Stimulated activated CD8-positive, alpha-beta memory T cell treated with anti-CD3 and anti-CD28 coated beads, Interleukin-4, amount 100 ng/mL, for 4 hours (primary cell): ENCODE results near the gene ZNF428.
"Not testable (repeated sequence)": the region's sequence is repeated elsewhere in the genome, so short reads cannot be mapped to it uniquely, and the experiment has no call there.

ENCODE experiments used
- DNase-seq, 2 donors: peaks; one replicate each; pipeline ENCODE4 v3.0.0-alpha.2; 2020; ENCODE audit warnings: low read depth in 2 of 2, low spot score in 1 of 2

The ZNF428 gene, protein sequence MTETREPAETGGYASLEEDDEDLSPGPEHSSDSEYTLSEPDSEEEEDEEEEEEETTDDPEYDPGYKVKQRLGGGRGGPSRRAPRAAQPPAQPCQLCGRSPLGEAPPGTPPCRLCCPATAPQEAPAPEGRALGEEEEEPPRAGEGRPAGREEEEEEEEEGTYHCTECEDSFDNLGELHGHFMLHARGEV

GRCh38 chr19:43619262-43620060, at the start of gene ZNF428:
ZNF428 (minus strand) TSS chr19:43619629; CDS start chr19:43614304, 5,325 bp downstream.
- DNase-seq = peak; percentile 60 to 77

GRCh38 chr19:43668406-43669109, 49.1 kb upstream of the ZNF428 start:
- DNase-seq = peak; percentile 82 to 85

DNA sequence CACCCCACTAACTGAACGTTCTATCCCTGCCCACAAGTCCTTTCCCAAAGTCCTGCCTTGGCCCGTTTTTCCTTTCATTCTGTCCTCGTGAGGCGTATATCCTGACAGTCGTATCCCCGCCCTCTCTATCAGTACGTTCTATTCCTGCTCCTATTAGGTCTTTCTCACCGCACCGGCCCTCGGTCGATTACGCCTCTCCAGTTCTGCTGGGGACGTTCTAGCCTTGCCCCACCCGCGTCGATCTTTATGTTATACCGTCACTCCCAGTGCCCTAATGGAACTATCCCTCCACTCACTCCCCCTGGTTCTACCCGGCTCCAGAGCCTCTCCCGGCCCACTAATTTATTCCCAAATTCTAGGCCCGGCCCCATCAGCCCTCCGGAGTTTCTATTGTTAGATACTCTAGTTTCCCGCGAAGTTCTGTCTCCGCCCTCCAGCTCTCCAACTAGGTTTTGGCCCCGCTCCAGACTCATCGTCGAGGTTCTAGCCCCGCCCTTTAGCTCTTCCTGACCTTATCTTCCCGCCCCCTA, 48.5 kb upstream of the ZNF428 start:
- DNase-seq = no peak

DNA sequence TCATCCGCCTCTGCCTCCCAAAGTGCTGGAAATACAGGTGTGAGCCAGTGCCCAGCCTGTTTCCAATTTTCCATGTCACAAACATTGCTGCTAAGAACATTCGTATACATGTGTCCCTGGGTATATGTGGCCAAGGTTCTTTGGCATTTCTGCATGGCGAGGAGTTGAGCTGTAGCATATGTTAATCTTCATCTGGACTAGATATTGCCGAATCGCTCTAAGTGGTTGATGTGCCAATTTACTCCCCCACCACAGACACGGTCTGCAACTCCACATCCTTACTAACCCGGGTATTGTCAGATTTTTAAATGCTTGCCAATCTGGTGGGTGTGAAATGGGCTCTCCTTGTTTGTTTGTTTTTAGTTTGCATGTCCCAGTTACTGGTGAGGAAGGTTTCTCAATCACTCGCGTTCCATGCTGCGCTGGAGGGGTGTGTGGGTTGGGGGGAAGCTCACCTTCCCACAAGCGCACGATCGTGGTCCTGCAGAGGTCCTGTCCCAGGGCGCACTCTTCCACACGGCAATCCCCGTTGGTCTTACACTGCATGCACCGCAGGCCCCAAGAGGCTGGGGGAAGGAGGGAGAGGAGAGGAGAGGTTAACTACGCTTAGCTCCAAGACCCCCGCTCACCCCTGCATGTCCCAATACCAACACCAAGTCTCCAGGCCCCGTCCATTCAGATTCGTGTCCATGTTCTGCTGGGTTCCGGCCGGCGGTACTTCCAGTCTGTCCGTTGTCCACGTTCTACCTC, 47.9 kb upstream of the ZNF428 start:
- DNase-seq = no peak

DNA sequence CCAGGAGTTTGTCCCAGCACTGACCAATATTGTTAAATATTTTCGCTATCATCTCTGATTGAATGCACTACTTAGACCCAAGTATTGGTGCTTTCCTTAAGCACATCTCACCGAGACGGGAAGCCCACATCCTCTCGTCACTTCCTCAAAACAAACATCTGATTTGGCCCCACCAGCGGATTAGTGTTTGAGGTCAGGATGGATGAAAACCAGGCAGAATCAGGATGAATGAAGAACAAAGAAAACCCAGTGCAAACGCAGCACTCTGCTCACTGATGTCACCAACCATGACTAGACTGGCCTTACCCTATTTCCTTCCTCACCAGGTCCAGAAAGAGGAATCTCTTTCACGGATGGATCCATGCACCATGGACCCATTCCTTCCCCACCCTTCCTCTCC, 44.6 kb upstream of the ZNF428 start:
- no peak for DNase-seq

DNA sequence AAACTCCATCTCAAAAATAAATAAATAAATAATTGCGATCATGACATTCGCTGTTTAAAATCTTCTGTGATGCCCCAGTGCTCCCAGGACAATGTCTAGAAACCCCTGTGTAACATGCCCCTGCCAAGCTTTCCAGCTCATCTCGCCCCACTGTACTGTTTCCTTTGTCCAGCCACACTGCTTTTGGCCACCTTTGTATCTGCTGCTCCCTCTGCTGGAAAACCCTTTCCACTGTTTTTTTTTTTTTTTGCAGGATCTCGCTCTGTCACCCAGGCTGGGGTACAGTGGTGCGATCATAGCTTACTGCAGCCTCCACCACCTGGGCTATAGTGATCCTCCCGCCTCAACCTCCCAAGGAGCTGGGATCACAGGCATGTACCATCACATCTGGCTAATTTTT, 43.1 kb upstream of the ZNF428 start:
- DNase-seq = no peak

- DNase-seq = no peak
Measured at GRCh38 chr19:43660971-43661360, 41.5 kb upstream of the ZNF428 start.

GRCh38 chr19:43660301-43660970, 41.0 kb upstream of the ZNF428 start:
- no peak for DNase-seq

DNA sequence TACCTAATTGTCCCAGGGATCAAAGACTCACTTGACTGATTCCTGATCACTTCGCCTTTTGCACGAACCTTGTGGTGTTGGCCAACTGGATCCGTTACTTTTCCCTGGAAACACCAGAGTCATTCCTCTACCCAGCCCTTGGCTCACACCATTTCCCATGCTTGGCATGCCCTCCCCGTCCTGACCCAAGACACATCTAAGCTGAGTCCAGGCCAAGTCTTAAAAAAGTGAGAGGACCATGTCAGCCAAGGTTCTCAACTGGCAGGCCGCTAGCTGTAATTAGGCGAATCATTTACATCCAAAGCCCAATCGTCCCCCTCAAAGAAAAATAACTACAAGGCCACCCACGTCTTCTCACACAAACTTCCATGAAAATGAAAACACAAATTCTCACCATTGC, 39.1 kb upstream of the ZNF428 start:
- no peak for DNase-seq

DNA sequence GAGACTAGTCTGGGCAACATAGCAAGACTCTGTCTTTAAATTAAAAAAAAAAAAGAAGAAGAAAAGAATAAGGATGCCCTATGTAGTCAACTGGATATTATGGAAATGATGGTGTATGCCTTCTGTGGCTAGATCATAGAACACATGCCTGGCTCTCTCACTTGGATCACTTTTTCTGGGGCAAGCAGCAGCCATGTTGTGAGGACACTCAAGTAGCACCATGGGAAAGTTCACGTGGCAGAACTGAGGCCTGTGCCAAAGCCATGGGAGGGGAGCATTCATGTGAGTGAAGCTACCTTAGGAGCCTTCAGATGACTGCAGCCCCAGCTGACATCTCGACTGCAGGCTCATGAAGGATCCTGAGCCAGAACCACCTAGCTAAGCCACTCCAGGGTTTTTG, 38.6 kb upstream of the ZNF428 start:
- DNase-seq = no peak

- no peak for DNase-seq
Measured at GRCh38 chr19:43656436-43656835, 37.0 kb upstream of the ZNF428 start.

GRCh38 chr19:43652546-43652874, 33.1 kb upstream of the ZNF428 start:
- DNase-seq = no peak

DNA sequence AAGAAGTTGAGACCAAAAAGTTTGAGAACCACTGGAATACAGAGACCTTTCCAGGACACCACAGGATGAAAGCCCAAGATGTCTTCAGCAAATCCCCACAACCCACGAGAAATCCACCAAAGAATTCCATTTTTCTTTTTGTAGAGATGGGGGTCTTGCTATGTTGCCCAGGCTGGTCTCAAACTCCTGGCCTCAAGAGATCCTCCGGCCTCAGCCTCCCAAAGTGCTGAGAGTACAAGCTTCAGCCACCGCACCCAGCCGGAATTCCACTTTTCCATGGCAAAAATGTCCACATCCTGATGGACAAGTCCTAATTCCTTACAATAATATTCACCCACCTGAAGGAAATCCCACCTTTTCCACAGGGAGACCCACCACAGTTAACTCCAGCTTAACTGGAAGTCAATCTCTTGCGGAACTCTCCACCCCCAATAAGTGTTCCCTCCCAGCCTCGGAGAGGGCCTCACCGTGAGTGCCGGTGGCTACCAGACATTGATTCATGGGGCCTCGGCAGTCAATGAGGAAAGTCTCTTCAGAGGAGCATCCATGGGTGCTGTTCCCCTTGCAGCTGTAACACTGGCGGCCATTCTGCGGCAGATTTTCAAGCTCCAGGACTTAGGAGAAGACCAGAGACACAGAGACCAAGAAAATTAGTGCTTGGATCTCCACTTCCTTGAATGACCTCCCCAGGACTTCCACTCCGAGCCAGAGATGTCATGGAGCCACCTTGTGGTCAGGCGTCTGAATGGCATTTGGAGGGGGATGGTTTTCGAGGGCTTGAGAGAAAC, 32.5 kb upstream of the ZNF428 start:
- no peak for DNase-seq

GRCh38 chr19:43650276-43650675, 30.8 kb upstream of the ZNF428 start:
- not testable (repeated sequence) for DNase-seq

DNA sequence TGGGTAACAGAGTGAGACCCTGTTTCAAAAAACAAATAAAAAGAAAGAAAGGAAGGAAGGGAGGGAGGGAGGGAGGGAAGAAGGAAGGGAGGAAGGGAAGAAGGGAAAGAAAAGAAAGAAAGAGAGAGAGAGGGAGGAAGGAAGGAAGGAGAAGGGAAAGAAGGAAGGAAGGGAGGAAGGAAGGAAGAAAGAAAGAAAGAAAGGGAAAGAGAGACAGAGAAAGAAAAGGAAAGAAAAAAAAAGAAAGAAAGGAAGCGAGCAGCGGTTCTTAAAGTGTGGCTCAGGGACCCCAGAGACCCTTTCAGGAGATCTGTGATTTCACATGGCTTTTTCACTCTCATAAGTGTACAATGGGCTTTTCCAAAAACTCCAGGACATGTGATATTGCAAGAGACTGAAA, 30.1 kb upstream of the ZNF428 start:
- no peak for DNase-seq

- DNase-seq = no peak
Measured at GRCh38 chr19:43648633-43649032, 29.2 kb upstream of the ZNF428 start.

DNA sequence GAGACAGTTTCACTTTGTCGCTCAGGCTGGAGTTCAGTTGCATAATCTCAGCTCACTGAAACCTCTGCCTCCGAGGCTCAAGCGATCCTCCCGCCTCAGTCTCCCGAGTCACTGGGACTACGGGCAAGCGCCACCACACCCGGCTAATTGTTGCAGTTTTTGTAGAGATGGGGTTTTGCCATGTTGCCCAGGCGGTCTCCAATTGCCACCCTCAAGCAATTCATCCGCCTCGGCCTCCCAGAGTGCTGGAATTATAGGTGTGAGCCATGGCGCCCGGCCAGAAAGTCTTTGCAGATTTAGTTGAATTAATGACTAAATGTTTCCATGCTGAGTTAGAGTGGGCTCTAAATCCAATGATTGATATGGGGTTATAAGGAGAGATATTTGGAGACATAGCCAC, 24.8 kb upstream of the ZNF428 start:
- no peak for DNase-seq

- DNase-seq = no peak
Measured at GRCh38 chr19:43643326-43643725, 23.9 kb upstream of the ZNF428 start.

- DNase-seq = no peak
Measured at GRCh38 chr19:43642531-43642930, 23.1 kb upstream of the ZNF428 start.

- DNase-seq = no peak
Measured at GRCh38 chr19:43641333-43641732, 21.9 kb upstream of the ZNF428 start.
